ENCODE data around the gene ECE1.
"Not testable (repeated sequence)": the region's sequence is repeated elsewhere in the genome, so short reads cannot be mapped to it uniquely, and the experiment has no call there.

Gene ECE1

GRCh38 chr1:21192871-21193270 lies 97.4 kb downstream of the ECE1 start:
- CTCF ChIA-PET: interaction anchor here (0.7 to 0.9 kb wide), 2 partner anchors 9 to 145 kb away, joined by 3 read pairs; no protein-coding TSS in a partner anchor
- TF ChIP-seq TARDBP (IDR thresholded peaks at IDR 0.05) (no peak), HDGF (IDR thresholded peaks at IDR 0.05; ENCODE audit: borderline replicate concordance) (no peak), PKNOX1 (IDR thresholded peaks at IDR 0.05) (no peak), NFRKB (IDR thresholded peaks at IDR 0.05) (no peak), FOXK2 (IDR thresholded peaks at IDR 0.05) (no peak), ZNF384 (IDR thresholded peaks at IDR 0.05) (no peak)
- no peak for DNase-seq (ENCODE audit: extremely low spot score)
- POLR2A ChIA-PET: no interaction called here

- DNase-seq (ENCODE audit: extremely low spot score): no peak
- POLR2A ChIA-PET: no interaction called here
- CTCF ChIA-PET: interaction anchor here (0.7 to 0.9 kb wide), 2 partner anchors 8 to 144 kb away, joined by 3 read pairs; no protein-coding TSS in a partner anchor
- TF ChIP-seq SUZ12 (IDR thresholded peaks at IDR 0.05) (no peak), ZNF384 (IDR thresholded peaks at IDR 0.05) (no peak), HDGF (IDR thresholded peaks at IDR 0.05; ENCODE audit: borderline replicate concordance) (no peak), CTBP1 (IDR thresholded peaks at IDR 0.05; ENCODE audit: borderline replicate concordance) (no peak), LEF1 (IDR thresholded peaks at IDR 0.05; ENCODE audit: borderline replicate concordance) (no peak), NFRKB (IDR thresholded peaks at IDR 0.05) (no peak), PKNOX1 (IDR thresholded peaks at IDR 0.05) (no peak), ELF4 (IDR thresholded peaks at IDR 0.05) (no peak), FOXM1 (IDR thresholded peaks at IDR 0.05; ENCODE audit: borderline replicate concordance) (no peak), SP1 (IDR thresholded peaks at IDR 0.05) (no peak)
These were observed 98.0 kb downstream of the ECE1 start for GRCh38 chr1:21192284-21192683.

DNA sequence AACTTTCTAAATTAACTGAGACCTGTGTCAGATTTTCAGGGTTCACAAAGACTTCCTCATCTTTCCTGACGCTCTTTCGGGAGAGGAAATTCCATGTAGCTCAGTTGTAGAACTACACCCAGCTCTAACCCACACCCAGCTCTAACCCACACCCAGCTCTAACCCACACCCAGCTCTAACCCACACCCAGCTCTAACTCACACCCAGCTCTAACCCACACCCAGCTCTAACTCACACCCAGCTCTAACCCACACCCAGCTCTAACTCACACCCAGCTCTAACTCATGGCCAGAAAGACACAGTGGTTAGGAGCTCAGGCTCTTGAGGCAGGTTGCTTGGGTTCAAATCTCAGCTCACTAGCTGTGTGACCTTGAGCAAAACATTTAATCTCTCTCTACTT lies 99.5 kb downstream of the ECE1 start:
- POLR2A ChIA-PET; DNase-seq (ENCODE audit: extremely low spot score): not testable (repeated sequence)
- CTCF ChIA-PET: interaction anchor here (0.6 to 1.2 kb wide), 4 partner anchors 13 to 345 kb away, joined by 3 to 7 read pairs (median 5); no protein-coding TSS in a partner anchor

GRCh38 chr1:21189906-21190500 lies 100.3 kb downstream of the ECE1 start:
- TF ChIP-seq PKNOX1 (IDR thresholded peaks at IDR 0.05): no peak
- no peak for TF ChIP-seq BHLHE40 (IDR thresholded peaks at IDR 0.05; ENCODE audit: borderline replicate concordance)
- TF ChIP-seq NFRKB (IDR thresholded peaks at IDR 0.05): no peak
- no peak for TF ChIP-seq HDGF (IDR thresholded peaks at IDR 0.05; ENCODE audit: borderline replicate concordance)
- no peak for TF ChIP-seq SP1 (IDR thresholded peaks at IDR 0.05)
- no peak for TF ChIP-seq FOXM1 (IDR thresholded peaks at IDR 0.05; ENCODE audit: borderline replicate concordance)
- TF ChIP-seq TARDBP (IDR thresholded peaks at IDR 0.05): no peak
- TF ChIP-seq LEF1 (IDR thresholded peaks at IDR 0.05; ENCODE audit: borderline replicate concordance): no peak
- TF ChIP-seq ARNT (IDR thresholded peaks at IDR 0.05): no peak
- no peak for TF ChIP-seq CTBP1 (IDR thresholded peaks at IDR 0.05; ENCODE audit: borderline replicate concordance)
- no peak for TF ChIP-seq L3MBTL2 (conservative IDR thresholded peaks at IDR 0.05)
- TF ChIP-seq ZNF384 (IDR thresholded peaks at IDR 0.05): no peak
- no peak for TF ChIP-seq SUZ12 (IDR thresholded peaks at IDR 0.05)
- TF ChIP-seq ELF4 (IDR thresholded peaks at IDR 0.05): no peak
- TF ChIP-seq FOXK2 (IDR thresholded peaks at IDR 0.05): no peak
- TF ChIP-seq FOXA1 (IDR thresholded peaks at IDR 0.05): no peak
- DNase-seq (ENCODE audit: extremely low spot score): no peak
- CTCF ChIA-PET: interaction anchor here (0.7 to 1.2 kb wide), 2 partner anchors 12 to 131 kb away, joined by 3 to 7 read pairs; no protein-coding TSS in a partner anchor
- POLR2A ChIA-PET: no interaction called here

DNA sequence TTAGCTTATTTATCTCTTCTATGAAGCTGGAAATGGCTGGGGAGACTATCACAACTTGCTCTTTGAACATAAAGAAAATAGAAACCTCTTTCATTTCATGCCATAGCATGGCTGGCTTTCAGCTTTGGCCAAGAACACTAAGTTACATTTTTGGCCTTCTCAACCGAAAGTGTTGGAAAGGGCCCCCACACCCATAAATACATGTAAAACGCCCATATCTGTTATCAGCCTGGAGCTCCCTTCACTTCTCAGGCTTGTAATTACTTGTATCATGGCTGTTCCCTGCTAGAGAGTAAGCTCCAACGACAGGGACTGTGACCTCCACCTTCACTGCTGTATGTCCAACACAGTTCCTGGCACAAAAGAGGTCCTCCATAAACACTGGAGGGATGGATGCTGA lies 100.8 kb downstream of the ECE1 start:
- ChIA-PET CTCF (no interaction called here), POLR2A (no interaction called here)
- no peak for DNase-seq (ENCODE audit: extremely low spot score)
- TF ChIP-seq FOXK2 (IDR thresholded peaks at IDR 0.05) (no peak), ZNF384 (IDR thresholded peaks at IDR 0.05) (no peak), LEF1 (IDR thresholded peaks at IDR 0.05; ENCODE audit: borderline replicate concordance) (no peak), SUZ12 (IDR thresholded peaks at IDR 0.05) (no peak), HDGF (IDR thresholded peaks at IDR 0.05; ENCODE audit: borderline replicate concordance) (no peak), NFRKB (IDR thresholded peaks at IDR 0.05) (no peak), BHLHE40 (IDR thresholded peaks at IDR 0.05; ENCODE audit: borderline replicate concordance) (no peak), FOXM1 (IDR thresholded peaks at IDR 0.05; ENCODE audit: borderline replicate concordance) (no peak), TARDBP (IDR thresholded peaks at IDR 0.05) (no peak), CTBP1 (IDR thresholded peaks at IDR 0.05; ENCODE audit: borderline replicate concordance) (no peak), FOXA1 (IDR thresholded peaks at IDR 0.05) (no peak), ELF4 (IDR thresholded peaks at IDR 0.05) (no peak), SP1 (IDR thresholded peaks at IDR 0.05) (no peak), PKNOX1 (IDR thresholded peaks at IDR 0.05) (no peak)

DNA sequence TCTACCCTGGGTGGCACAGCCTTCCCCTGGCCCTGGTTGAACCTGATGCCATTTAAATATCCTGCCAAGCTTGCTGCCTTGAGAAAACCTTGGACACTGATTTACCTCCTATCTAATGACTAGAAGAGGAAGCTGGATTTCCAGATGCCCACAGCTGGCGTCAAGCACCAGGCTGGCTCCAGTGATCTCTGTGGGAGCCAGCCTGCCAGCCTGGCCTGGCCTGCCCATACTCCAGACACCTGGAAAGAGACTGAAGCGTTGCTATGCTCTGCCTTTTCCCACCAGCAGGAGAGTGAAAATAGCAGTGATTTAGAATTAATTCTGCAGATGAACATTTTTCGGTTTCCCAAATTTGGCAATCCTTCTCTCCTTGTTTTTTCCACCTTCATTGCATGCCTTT lies 102.0 kb downstream of the ECE1 start:
- CTCF ChIA-PET: interaction anchor here (0.6 to 1.2 kb wide), 3 partner anchors 8 to 1264 kb away, joined by 3 to 4 read pairs (median 3); no protein-coding TSS in a partner anchor
- POLR2A ChIA-PET: interaction anchor here (1.0 kb wide), 1 partner anchor 10 kb away, joined by 3 read pairs; no protein-coding TSS in a partner anchor
- TF ChIP-seq FOXK2 (IDR thresholded peaks at IDR 0.05): no peak
- no peak for TF ChIP-seq SP1 (IDR thresholded peaks at IDR 0.05)
- no peak for TF ChIP-seq ELF4 (IDR thresholded peaks at IDR 0.05)
- no peak for TF ChIP-seq FOXM1 (IDR thresholded peaks at IDR 0.05; ENCODE audit: borderline replicate concordance)
- TF ChIP-seq LEF1 (IDR thresholded peaks at IDR 0.05; ENCODE audit: borderline replicate concordance): no peak
- no peak for TF ChIP-seq ARNT (IDR thresholded peaks at IDR 0.05)
- no peak for TF ChIP-seq HDGF (IDR thresholded peaks at IDR 0.05; ENCODE audit: borderline replicate concordance)
- no peak for TF ChIP-seq PKNOX1 (IDR thresholded peaks at IDR 0.05)
- TF ChIP-seq BHLHE40 (IDR thresholded peaks at IDR 0.05; ENCODE audit: borderline replicate concordance): no peak
- no peak for TF ChIP-seq L3MBTL2 (conservative IDR thresholded peaks at IDR 0.05)
- no peak for TF ChIP-seq NFRKB (IDR thresholded peaks at IDR 0.05)
- no peak for TF ChIP-seq SUZ12 (IDR thresholded peaks at IDR 0.05)
- TF ChIP-seq TARDBP (IDR thresholded peaks at IDR 0.05): no peak
- TF ChIP-seq ZNF384 (IDR thresholded peaks at IDR 0.05): no peak
- no peak for TF ChIP-seq FOXA1 (IDR thresholded peaks at IDR 0.05)
- no peak for TF ChIP-seq CTBP1 (IDR thresholded peaks at IDR 0.05; ENCODE audit: borderline replicate concordance)
- no peak for DNase-seq (ENCODE audit: extremely low spot score)

Measured in HEK293T (cell line).